HG02973 (cell line): Measurements from ENCODE around the gene MEPCE.

ENCODE experiments used
- ATAC-seq: cut with Tn5 transposase; IDR thresholded peaks from one replicate; pipeline ENCODE4 v1.9.1; 2021; ENCODE audit warnings: moderate library complexity; ENCODE audit not compliant: unreplicated experiment

The MEPCE gene

DNA sequence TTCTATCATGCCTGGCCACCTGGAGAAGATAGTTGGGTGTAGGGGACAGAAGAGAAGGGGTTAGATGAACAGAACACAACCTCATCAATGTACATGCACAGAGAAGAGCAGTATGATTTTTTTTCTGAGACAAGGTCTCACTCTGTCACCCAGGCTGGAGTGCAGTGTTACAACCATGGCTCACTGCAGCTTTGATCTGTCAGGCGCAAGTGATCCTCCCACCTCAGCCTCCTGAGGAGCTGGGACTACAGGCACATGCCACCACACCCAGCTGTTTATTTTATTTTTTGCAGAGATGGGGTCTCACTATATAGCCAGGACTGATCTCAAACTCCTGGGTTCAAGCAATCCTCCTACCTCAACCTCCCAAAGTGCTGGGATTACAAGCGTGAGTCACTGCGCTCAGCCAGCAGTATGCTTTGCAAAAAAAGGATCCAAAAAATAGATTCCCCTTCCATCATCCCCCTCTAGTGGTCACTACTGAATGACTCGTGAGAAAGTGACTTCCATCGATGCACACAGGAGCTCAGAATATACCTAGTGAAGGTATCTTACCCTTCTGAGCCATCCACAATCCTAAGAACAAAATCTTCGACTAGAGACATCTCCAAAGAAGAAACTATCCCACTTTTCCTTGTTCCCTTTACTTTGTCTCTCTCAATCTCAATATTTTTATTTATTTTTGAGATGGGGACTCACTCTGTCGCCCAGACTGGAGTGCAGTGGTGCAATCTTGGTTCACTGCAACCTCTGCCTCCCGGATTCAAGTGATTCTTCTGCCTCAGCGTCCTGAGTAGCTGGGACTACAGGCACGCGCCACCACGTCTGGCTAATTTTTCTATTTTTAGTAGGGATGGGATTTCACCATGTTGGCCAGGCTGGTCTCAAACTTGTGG lies 22.1 kb upstream of the MEPCE start:
- peak; percentile 67 for ATAC-seq

DNA sequence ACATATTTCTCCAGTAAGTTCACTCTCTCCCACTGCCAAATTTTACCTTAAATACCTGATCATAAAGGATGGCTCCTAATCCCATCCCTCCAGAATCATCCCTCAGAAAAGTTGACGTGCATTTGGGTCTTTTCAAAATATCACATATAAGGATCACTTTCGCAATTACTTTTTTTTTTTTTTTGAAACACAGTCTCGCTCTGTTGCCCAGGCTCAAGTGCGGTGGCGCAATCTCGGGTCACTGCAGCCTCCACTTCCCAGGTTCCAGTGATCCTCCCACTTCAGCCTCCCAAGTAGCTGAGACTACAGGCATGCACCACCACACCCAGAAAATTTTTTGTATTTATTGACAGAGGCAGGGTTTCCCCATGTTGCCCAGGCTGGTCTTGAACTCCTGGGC lies 18.5 kb upstream of the MEPCE start:
- ATAC-seq = no peak

DNA sequence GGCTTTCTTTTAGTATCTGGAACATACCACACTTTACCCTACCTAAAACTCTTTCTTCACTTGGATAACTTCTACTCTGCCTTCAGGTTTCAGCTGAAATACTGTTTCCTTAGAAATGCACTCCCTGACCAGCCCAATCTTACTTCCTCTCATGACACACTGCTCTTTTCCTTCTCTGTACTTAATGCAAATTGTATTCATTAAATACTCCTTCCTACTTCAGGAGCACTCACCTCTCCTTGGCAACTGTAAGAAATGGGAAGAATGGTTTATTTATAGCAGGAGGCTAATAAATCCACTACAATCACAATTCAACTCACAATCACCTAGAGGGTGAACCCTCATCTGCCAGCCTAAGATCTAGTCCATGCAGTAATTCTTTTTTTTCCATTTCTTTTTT lies 16.3 kb upstream of the MEPCE start:
- no peak for ATAC-seq

DNA sequence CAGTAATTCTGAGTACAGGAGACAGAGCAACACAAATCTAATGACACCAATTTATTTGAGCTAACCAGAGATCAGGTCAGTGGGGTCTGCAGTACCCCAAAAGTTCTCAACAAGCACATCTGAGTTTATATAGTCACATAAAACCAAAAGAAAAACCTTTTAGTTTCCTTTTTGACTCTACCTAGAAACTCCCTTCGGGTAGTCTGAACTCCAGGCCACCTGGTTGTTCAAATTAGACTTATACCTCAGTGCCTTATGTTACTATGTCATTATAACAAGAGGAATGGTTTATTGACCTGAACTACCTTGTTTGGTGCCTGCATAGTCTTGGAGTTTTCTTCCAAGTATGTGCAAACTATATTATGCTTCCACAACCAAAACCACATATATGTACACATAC lies 15.7 kb upstream of the MEPCE start:
- ATAC-seq = peak; percentile 52

DNA sequence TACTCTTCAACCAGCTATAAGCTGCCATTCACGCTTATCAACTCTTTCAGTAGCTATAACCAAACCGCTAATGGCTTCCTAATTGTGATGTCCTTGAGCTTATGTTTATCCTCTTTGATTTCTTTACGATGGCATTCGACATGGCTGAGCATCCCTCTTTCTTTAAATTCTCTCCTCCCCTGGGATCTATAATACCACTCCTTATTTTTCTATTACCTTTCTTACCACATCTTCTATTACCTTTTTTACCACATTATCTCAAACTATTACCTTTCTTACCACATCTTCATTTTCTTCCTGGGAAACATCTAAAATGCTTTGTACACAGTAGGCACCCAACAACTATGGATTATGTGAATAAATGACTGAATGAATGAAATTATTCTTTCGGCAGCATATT lies 14.2 kb upstream of the MEPCE start:
- no peak for ATAC-seq

DNA sequence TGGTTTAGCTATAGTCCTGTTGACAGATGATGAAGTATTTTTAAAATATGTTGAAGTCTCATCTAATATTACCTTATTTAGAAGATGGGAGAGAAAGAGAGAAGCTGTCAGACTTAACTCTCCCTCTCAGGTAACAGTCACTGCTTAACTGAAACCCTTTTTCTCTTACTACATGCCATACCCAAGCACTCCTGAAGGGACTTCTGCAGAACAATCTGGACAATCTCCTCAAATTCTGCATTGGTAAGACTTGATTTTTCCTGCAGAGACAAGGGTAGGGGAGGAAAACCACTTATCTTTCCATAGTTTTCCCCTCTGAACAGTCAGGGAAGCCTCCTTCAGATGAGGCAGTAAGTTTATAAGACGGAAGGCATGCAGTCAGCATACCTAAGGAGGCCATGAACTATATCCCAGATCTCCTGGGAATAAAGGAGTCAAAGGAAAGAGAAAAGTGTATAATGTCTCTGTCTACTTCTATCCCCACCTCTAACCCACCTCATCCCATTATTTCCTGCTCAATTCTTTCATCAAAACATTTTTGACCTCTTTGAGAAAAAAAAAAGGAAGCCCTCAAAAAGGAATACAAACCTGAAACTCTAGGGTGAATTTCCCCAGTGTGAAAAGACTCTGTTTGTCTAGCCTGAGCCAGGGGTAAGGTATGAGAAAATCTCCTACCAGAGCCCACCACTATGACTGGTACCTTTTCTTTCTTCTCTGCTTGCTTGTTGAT lies 10.5 kb upstream of the MEPCE start:
- no peak for ATAC-seq

DNA sequence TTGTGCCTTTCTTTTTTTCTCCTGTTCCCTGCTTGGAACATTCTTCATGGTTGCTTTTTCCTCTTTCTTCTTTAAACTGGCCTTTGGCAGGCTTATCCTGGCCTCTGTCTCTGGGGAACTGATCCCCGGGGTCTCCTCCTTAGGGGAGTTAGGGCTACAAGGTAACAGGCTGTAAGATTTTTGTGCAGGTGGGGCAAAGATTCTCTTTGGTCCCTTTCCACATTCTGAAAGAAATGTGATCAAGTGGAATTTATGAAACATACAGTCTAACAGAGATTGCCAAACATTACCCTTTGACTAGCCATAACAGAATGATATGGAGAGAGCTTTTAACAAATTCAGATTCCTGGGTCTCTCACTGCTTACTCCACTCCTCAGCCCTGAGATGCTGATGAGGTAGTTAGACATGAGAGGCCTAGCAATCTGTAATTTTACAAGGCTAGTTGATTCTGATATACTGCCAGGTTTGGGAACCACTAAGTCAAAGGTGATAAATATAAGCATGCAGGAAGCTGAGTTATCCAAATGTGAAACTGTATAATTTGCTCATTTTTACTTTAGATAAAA lies 9.9 kb upstream of the MEPCE start:
- no peak for ATAC-seq

DNA sequence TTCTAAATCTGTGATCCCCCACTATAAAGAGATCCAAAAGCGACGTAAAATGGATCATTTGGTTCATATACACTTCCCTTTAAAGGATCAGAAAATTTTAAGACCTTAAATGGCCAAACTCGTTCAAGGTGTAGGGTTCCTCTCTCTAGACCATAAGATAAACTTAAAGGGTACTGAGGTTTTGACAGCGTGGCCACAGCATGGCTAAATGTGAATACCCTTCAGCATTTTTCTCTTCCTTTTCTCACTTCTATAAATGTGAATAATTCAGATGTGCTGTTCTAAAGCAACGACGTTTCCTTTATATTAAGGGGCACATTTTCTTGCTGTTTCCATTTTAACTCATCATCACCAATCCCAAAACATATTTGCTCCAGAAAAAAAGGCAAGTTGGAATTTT lies 6.3 kb upstream of the MEPCE start:
- no peak for ATAC-seq

DNA sequence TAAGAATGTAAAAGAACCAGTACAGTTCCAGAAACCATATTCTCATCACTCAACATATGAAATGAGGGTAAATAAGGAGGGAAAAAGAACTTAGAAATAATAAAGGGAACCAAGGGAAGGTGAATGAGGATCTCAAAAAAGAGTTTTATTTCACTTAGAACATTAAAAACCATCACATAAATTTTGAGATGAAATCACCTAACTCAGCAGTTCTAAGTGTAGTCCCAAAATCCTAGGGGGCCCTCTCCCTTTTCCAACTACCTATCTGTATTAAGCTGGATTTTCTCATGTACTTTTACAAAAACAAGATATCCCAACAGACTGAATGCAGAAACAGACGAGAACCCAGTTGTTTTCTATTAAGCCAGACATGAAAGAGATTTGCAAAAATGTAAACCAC lies 4.3 kb upstream of the MEPCE start:
- ATAC-seq = no peak

DNA sequence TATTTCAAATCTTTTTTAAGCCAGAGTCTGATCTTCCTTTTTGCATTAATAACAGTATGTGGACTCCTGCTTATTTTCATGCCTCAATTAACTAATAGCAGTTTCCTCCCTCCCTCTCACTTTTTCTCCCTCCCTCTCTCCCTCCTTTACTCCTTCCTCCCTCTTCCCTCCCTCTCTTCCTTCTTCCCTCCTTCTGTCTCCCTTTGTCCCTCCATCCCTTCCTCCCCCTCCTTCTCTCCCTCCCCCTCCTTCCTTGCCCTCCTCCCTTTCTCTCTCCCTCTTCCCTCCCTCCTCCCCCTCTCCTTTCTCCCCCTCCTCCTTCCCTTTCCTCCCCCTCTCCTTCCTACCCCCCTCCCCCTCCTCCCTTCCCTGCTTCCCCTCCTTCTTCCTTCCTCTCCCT lies 3.1 kb upstream of the MEPCE start:
- ATAC-seq = no peak

DNA sequence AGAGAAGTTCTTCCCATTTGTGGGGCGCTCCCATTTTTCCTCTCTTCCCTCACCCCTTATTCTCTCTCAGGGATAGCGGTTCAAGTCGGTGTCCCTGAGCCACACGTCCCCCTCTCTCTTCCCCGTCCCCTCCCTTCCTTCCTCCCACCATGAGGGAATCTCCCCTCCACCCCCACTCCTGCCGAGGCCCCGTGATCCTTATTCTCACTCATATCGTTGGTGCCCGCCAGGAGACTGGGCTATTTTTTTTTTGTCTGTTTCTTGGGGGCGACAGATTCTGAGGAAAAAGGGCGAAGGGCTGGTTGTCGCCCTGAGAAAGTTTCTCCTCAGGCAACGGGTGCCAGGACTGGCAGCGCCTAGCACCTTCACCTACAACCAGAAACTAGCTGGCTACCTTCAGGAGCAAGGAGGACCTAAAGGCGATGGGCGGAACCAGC lies 1.9 kb upstream of the MEPCE start:
- no peak for ATAC-seq

DNA sequence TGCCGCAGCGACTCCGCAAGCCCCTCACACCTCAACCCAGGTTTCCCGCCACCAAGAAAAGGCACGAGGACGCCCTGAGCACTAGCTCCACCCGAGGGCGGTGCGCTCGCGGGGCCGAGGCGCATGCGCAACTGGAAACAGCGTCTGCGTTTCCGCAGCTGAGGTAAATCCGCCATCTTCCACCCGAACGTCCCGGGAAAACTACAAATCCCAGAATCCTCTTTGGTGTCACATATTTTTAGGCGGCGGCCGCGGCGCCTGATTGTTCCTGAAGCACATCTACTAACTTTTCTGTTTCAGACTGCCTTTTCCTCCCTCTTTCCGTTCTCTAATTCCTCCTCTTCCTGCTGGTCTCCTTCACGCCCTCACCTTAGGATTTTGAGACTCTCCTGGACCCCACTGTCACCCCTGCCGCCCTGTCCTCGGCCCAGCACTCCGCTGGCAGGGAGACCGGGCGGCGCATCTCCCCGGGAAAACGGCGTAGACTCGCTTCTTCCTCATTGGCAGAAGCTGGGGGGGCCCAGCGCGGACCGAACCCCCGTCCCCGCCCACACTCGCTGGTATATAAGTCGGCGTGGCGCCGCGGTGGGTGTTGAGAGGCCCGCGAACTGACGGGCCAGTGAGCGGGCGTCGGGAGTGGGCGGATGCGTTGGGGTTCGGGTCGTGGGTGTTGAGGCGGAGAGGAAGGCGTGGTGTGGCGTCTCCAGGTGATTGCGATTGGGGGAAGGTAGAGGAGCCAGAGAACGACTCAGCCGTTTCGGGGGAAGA lies 1.2 kb upstream of the MEPCE start, which contains the start of gene ZCWPW1:
TSS of gene ZCWPW1 (minus strand) at position 505 of the 768 bp plus-strand sequence. CDS start 8,054 bp downstream, outside the sequence.
- ATAC-seq = peak; percentile 33

DNA sequence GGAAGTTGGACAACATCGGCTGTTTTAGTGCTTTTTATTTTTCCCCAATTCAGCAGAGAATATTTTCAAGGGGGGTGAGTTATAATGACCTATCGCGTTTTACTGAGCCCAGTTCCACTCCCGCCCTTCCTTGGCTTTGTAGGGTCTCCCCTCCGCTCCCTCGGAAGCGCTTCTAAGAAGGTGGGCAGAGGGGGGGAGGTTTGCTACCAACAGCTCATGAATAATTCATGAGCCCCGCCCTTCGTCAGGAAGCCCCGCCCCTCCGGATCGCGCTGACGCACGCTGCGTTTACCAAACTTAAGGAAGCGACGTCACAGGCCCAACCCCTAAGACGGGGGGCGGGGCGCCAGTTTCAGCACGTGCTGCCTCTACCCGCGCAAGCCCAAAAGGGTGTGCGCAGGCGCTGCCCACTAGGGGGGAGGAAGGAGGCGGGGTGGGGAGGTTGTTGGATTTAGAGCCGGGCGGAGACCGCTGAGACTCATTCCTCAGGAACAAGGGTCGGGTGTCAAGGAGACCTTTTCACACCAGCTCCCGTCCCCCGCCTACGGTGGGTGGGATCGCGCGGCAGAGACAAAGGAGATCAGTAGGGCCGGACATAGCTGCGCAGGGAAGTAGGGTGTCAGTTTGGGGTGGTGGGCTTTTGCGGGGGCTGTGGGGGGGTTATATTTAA lies 529 bp upstream of the MEPCE start:
- ATAC-seq = peak; percentile 42

DNA sequence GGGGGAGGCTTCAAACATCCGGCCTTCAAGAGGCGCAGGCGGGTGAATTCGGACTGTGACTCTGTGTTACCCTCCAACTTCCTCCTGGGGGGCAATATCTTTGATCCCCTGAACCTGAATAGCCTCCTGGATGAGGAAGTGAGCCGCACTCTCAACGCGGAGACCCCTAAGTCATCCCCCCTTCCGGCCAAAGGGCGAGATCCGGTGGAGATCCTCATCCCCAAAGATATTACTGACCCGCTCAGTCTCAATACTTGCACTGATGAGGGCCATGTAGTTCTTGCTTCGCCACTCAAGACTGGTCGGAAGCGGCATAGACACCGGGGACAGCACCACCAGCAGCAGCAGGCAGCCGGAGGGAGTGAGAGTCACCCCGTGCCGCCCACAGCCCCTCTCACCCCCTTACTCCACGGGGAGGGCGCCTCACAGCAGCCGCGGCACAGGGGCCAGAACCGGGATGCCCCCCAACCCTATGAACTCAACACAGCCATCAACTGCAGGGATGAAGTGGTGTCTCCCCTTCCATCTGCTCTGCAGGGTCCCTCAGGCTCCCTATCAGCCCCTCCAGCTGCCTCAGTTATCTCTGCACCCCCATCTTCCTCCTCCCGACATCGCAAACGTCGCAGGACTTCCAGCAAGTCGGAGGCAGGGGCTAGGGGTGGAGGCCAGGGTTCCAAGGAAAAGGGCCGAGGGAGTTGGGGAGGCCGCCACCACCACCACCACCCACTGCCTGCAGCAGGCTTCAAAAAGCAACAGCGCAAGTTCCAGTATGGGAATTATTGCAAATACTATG lies 1.1 kb downstream of the MEPCE start:
- ATAC-seq = peak; percentile 0

DNA sequence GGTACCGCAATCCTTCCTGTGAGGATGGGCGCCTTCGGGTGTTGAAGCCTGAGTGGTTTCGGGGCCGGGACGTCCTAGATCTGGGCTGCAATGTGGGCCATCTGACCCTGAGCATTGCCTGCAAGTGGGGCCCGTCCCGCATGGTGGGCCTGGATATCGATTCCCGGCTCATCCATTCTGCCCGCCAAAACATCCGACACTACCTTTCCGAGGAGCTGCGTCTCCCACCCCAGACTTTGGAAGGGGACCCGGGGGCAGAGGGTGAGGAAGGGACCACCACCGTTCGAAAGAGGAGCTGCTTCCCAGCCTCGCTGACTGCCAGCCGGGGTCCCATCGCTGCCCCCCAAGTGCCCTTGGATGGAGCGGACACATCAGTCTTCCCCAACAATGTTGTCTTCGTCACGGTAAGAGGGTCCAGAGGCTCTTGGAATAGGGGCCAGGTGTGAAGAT lies 1.7 kb downstream of the MEPCE start:
- no peak for ATAC-seq

DNA sequence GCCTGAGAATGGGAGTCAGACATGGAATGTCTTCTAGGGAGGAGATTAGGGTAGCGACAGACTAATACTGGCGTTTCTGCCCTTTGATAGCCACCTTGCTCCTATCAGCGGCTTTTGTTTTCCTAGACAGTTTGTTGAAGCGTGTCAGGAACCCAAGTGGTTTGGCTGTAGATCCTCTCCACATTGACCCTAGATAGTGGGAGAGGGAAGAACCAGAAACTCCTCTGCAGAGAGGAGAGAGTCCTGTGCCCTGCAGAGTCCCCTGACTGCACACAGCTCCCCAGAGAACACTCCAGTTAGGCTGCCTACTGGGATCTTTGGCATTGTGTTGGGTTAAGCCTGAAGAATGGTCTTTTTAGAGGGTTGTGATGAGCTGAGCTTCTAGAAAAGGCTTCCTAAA lies 2.4 kb downstream of the MEPCE start:
- ATAC-seq = no peak

DNA sequence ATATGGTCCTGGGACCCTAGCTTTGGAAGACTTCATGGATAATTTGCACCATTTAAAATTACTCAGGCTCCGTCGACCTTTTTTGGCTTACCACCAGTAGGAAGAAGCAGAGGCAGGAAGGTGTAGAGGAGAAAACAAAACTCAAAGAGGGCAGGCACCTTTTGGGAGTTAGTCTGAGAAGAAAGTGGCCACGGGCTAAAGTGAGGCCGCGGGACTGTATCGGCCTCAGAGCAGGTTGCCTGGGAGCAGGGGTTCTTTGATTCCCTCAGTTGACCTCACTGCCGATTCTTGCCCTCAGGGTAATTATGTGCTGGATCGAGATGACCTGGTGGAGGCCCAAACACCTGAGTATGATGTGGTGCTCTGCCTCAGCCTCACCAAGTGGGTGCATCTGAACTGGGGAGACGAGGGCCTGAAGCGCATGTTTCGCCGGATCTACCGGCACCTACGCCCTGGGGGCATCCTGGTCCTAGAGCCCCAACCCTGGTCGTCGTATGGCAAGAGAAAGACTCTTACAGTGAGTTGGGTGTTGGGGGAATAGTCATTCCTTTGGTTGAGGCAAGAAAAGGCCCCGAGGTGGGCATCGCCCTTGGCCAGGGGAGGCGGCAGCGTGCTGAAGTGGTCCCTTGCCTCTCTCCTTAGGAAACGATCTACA lies 3.1 kb downstream of the MEPCE start:
- no peak for ATAC-seq

DNA sequence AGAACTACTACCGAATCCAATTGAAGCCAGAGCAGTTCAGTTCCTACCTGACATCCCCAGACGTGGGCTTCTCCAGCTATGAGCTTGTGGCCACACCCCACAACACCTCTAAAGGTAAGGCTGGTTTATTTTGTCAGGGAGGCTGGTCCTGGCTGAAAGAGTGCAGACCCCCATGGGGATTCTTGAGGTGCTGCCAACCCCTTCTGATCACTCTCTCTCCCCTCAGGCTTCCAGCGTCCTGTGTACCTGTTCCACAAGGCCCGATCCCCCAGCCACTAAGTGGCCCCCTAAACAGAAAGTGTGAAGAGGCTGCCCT lies 3.6 kb downstream of the MEPCE start:
- ATAC-seq = no peak

DNA sequence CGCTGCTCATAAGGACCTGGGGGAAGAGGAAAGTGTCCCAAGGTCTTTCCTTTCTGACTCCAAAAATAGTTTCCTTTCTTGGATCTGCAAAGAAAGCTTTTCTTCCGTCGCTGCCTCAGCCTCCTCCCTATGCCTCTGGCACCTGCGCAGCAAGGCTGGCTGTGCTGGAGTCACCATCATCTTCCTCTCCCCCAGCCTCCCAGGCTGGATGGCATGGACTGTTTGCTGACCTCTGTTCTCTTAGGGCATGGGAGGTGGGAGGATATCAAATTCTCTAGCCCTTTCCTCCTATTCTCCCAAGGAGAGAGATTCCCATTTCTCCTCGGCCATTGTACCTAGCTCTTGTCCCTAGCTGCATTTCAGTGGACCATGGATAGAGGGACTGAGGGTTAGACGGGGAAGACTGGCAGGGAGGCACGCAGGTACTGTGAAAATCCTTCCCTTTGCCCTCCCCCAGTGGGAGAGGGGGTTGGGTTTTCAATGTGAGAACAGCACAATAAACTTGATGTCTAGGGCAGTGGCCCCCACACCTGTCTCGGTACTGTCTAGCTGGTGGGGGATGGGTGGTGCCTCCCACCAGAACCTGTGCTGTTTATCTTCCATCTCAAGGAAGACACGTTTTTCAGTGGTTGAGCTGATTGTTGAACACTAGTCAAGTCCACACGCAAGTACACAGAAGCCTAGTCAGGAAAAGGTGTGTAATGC lies 4.1 kb downstream of the MEPCE start:
- no peak for ATAC-seq
